IMR-90 (cell line): ENCODE results near the gene TRAPPC10. TPM values are rescaled to one million over a fixed set of nuclear protein-coding genes. Genes with fewer than 3 reads are reported as not detected.

ENCODE experiments used
- ATAC-seq: fragments of 200-7000 bp; cut with Tn5 transposase; 2 replicates; pipeline ENCODE4 v1.9.1; 2020; ENCODE audit warnings: low read depth, mild to moderate bottlenecking, moderate library complexity
- BruUV-seq: library from RNA; stranded (reverse); fragments of 400-500 nt; replicated peaks from 2 replicates; lab custom pipeline; 2021; lab: Mats Ljungman, UMichigan
- CTCF ChIA-PET: fragments of 300-600 bp; formaldehyde crosslinking; extraction: SDS; loops from one replicate; lab custom pipeline; 2021; ENCODE audit warnings: antibody characterized with exemption; lab: Yijun Ruan, JAX
- POLR2A ChIA-PET: fragments of 300-600 bp; sonication (Branson Sonifier 250); formaldehyde crosslinking; loops from one replicate; lab custom pipeline; 2022; ENCODE audit warnings: antibody characterized with exemption; ENCODE audit not compliant: unreplicated experiment; lab: Charles Lee
- DNase-seq: peaks from one replicate; pipeline ENCODE4 v3.0.0; 2013
- H2AFZ ChIP-seq: replicated peaks from 2 replicates; pipeline ENCODE3; 2013; ENCODE audit warnings: low read length, mild to moderate bottlenecking; ENCODE audit not compliant: poor library complexity
- H2AK5ac ChIP-seq: 2 replicates; pipeline ENCODE4 v1.6.1; 2013; ENCODE audit warnings: low read depth, low read length, inconsistent platforms
- H2AK9ac ChIP-seq: replicated peaks from 2 replicates; pipeline ENCODE3; 2013; ENCODE audit warnings: mild to moderate bottlenecking, low read depth, low read length, moderate library complexity; ENCODE audit not compliant: poor library complexity
- H2BK120ac ChIP-seq: 2 replicates; pipeline ENCODE4 v1.6.1; 2013; ENCODE audit warnings: low read depth, low read length, inconsistent platforms
- H2BK15ac ChIP-seq: 3 replicates; pipeline ENCODE4 v1.6.1; 2013; ENCODE audit warnings: low read depth, low read length, inconsistent platforms
- H2BK20ac ChIP-seq: 2 replicates; pipeline ENCODE4 v1.6.1; 2013; ENCODE audit warnings: low read depth, mild to moderate bottlenecking, inconsistent platforms, low read length, moderate library complexity
- H2BK5ac ChIP-seq: 2 replicates; pipeline ENCODE4 v1.6.1; 2013; ENCODE audit warnings: mild to moderate bottlenecking, low read depth, low read length, inconsistent platforms; ENCODE audit not compliant: poor library complexity, severe bottlenecking
- H3K14ac ChIP-seq: replicated peaks from 2 replicates; pipeline ENCODE4 v1.6.1; 2013; ENCODE audit warnings: low read depth, low read length, inconsistent platforms
- H3K18ac ChIP-seq: 2 replicates; pipeline ENCODE4 v1.6.1; 2013; ENCODE audit warnings: low read depth, low read length, control low read depth
- H3K23ac ChIP-seq: 2 replicates; pipeline ENCODE4 v1.6.1; 2013; ENCODE audit warnings: low read depth, low read length, inconsistent platforms
- H3K27ac ChIP-seq: 2 replicates; pipeline ENCODE4 v1.5.1; 2013; ENCODE audit warnings: mild to moderate bottlenecking, control low read depth, low read length; ENCODE audit not compliant: insufficient read depth
- H3K27me3 ChIP-seq: 2 replicates; pipeline ENCODE4 v1.6.1; 2013; ENCODE audit warnings: low read length; ENCODE audit not compliant: control insufficient read depth, insufficient read depth
- H3K36me3 ChIP-seq: 2 replicates; pipeline ENCODE4 v1.6.1; 2013; ENCODE audit warnings: low read length, mixed read lengths; ENCODE audit not compliant: control insufficient read depth, insufficient read depth
- H3K4ac ChIP-seq: 2 replicates; pipeline ENCODE4 v1.6.1; 2013; ENCODE audit warnings: low read depth, low read length, inconsistent platforms
- H3K4me1 ChIP-seq: 2 replicates; pipeline ENCODE4 v1.6.1; 2013; ENCODE audit warnings: low read length, mixed read lengths; ENCODE audit not compliant: control insufficient read depth, insufficient read depth
- H3K4me2 ChIP-seq: 2 replicates; pipeline ENCODE4 v1.6.1; 2013; ENCODE audit warnings: low read depth, mild to moderate bottlenecking, control low read depth, low read length, moderate library complexity
- H3K4me3 ChIP-seq: 2 replicates; pipeline ENCODE4 v1.5.1; 2013; ENCODE audit warnings: low read depth, mild to moderate bottlenecking, control low read depth, low read length, moderate library complexity; ENCODE audit not compliant: insufficient read depth
- H3K56ac ChIP-seq: 2 replicates; pipeline ENCODE4 v1.6.1; 2013; ENCODE audit warnings: low read length, inconsistent platforms; ENCODE audit not compliant: insufficient read depth; ENCODE audit errors: extremely low read depth
- H3K79me1 ChIP-seq, 2 experiments: 2 replicates each; pipeline ENCODE4 v1.6.1; 2013; ENCODE audit warnings: low read length in 2 of 2, inconsistent platforms in 1 of 2, low read depth in 1 of 2
- H3K9ac ChIP-seq: 2 replicates; pipeline ENCODE4 v1.6.1; 2013; ENCODE audit warnings: low read depth, low read length, control low read depth
- H3K9me1 ChIP-seq: 2 replicates; pipeline ENCODE4 v1.6.1; 2013; ENCODE audit warnings: low read length, inconsistent platforms; ENCODE audit not compliant: insufficient read depth
- H3K9me3 ChIP-seq: 2 replicates; pipeline ENCODE4 v1.6.1; 2013; ENCODE audit warnings: low read length; ENCODE audit not compliant: control insufficient read depth, insufficient read depth
- H4K20me1 ChIP-seq: 2 replicates; pipeline ENCODE4 v1.6.1; 2013; ENCODE audit warnings: low read length, inconsistent platforms; ENCODE audit not compliant: insufficient read depth
- H4K5ac ChIP-seq: 2 replicates; pipeline ENCODE4 v1.6.1; 2013; ENCODE audit warnings: mild to moderate bottlenecking, low read depth, low read length, control low read depth
- H4K8ac ChIP-seq, 2 experiments: 2 replicates each; pipeline ENCODE4 v1.6.1; 2013; ENCODE audit warnings: low read depth in 2 of 2, low read length in 2 of 2, control low read depth in 1 of 2, inconsistent platforms in 1 of 2
- H4K91ac ChIP-seq: 2 replicates; pipeline ENCODE4 v1.6.1; 2013; ENCODE audit warnings: low read depth, low read length, inconsistent platforms; ENCODE audit not compliant: insufficient read depth
- BHLHE40 ChIP-seq: fragments of 150-350 bp; IDR thresholded peaks from 2 replicates; pipeline ENCODE4 v1.6.1; 2016; ENCODE audit warnings: mild to moderate bottlenecking, low read depth, low read length
- NFE2L2 ChIP-seq: fragments of 150-350 bp; IDR thresholded peaks from 2 replicates; pipeline ENCODE4 v1.6.1; 2016; ENCODE audit warnings: low read depth, mild to moderate bottlenecking, low read length
- RFX5 ChIP-seq: IDR thresholded peaks from 2 replicates; pipeline ENCODE4 v1.8.0; 2012; ENCODE audit warnings: low read depth, mild to moderate bottlenecking, low read length, moderate library complexity
- WGBS, 2 experiments: methylation state at CpG; one replicate each; pipeline versions ENCODE4 v1.1.5 to v1.1.7; 2013; ENCODE audit warnings: missing lambda C conversion rate in 2 of 2; ENCODE audit not compliant: insufficient read length in 1 of 2; ENCODE audit errors: extremely low coverage in 2 of 2; 5-methylcytosine and 5-hydroxymethylcytosine counted together
- dilution Hi-C: fragments of 300-500 bp; cut with HindIII; formaldehyde crosslinking; loops from one replicate; pipeline ENCODE4 v1.14.3; 2018; ENCODE audit warnings: low sequenced_read_pairs; ENCODE audit not compliant: unreplicated experiment
- in situ Hi-C: fragments of 300-500 bp; cut with MboI; formaldehyde crosslinking; loops from 3 replicates; pipeline ENCODE4 v1.14.3; 2019; ENCODE audit warnings: low sequenced_read_pairs, inconsistent platforms, mixed read lengths
- intact Hi-C: fragments of 100-400 bp; cut with micrococcal nuclease; formaldehyde crosslinking; loops from 2 replicates; pipeline ENCODE4 v1.10.0; 2022
- polyA plus RNA-seq, 3 experiments: library from polyadenylated mRNA; depleted of rRNA; stranded (reverse); fragments of >200 nt; gene quantifications; 2 replicates each; pipeline ENCODE4 v1.2.3, GENCODE V29; 2012; ENCODE audit warnings: low replicate concordance in 1 of 3
- total RNA-seq: library from RNA; depleted of rRNA; stranded (reverse); fragments of >200 nt; gene quantifications from 2 replicates; pipeline ENCODE4 v1.2.3, GENCODE V29; 2012

TRAPPC10 gene
- total and polyA plus RNA-seq, 2 of the 4 experiments (the other 2 are of a cell fraction) = 17.8 to 18.1 TPM

DNA sequence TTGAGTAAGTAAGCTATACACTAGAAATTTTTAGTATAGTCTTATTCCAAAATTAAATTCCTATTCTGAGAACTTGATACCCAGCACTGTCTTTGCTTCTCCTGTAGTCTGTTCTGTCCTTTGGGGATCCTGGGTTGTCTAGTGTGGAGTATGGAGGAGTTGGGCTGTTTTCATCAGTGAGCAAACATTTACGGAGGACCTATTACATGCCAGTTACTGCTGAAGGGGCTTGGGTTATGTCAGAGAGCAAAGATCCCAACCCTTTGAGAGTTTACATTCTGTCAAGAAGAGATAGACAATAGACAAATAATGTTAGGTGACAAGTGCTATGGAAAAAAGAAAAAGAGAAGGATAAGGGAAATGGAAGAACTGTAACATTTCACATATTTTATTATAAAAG lies 9.0 kb downstream of the TRAPPC10 start:
- no peak overlapping the region for H2AK9ac ChIP-seq
- no peak overlapping the region for H2AFZ ChIP-seq
- no peak overlapping the region for H4K91ac ChIP-seq
- H4K20me1 ChIP-seq = peaks cover 78% of the 10 kb centered on the region
- no peak overlapping the region for H2BK5ac ChIP-seq
- H2BK15ac ChIP-seq = no peak overlapping the region
- no peaks in the 10 kb centered on the region for H3K36me3 ChIP-seq
- H2BK20ac ChIP-seq = no peak overlapping the region
- peaks cover 16% of the 10 kb centered on the region for H3K4me1 ChIP-seq
- no peak overlapping the region for H3K23ac ChIP-seq
- H3K27me3 ChIP-seq = no peaks in the 10 kb centered on the region
- no peak overlapping the region for H3K4me2 ChIP-seq
- H3K79me1 ChIP-seq = peaks cover 16 to 71% of the 10 kb centered on the region in 2 experiments
- H3K9me1 ChIP-seq = peaks cover 20% of the 10 kb centered on the region
- no peak overlapping the region for H4K5ac ChIP-seq
- H3K4ac ChIP-seq = no peak overlapping the region
- ChIA-PET POLR2A (no interaction called here), CTCF (no interaction called here)
- H4K8ac ChIP-seq = no peak overlapping the region
- in situ Hi-C loops (no loop called here), dilution Hi-C loops (no loop called here), intact Hi-C loops (no loop called here)
- ATAC-seq (no peak), DNase-seq (no peak)
- H3K27ac ChIP-seq = no peak overlapping the region
- no peak overlapping the region for H3K4me3 ChIP-seq
- no peak overlapping the region for H2BK120ac ChIP-seq
- no peak overlapping the region for H2AK5ac ChIP-seq
- TF ChIP-seq RFX5 (no peak), BHLHE40 (no peak), NFE2L2 (no peak)
- no peak overlapping the region for H3K56ac ChIP-seq
- no peak overlapping the region for H3K14ac ChIP-seq
- no peaks in the 10 kb centered on the region for H3K9me3 ChIP-seq
- no peak overlapping the region for H3K18ac ChIP-seq
- no peak overlapping the region for H3K9ac ChIP-seq
- no CpG with 5 or more reads among the region's 1 CpG for WGBS, 2 experiments
- BruUV-seq = no TSS peak
